Mesothelial cell of epicardium (in vitro differentiated cells): Measurements from ENCODE around the gene DMBT1. TPM values are rescaled to one million over a fixed set of nuclear protein-coding genes. Genes with fewer than 3 reads are reported as not detected.
A peak's percentile ranks its signal among the peaks of the same experiment; 100 is the strongest.

Experiments
- DNase-seq, 2 experiments: peaks; one replicate each; pipeline ENCODE4 v3.0.0; 2021; ENCODE audit warnings: low spot score in 2 of 2; ENCODE audit not compliant: unreplicated experiment in 2 of 2
- H3K27ac Mint-ChIP-seq: 2 replicates; pipeline ENCODE4 v1.8.0; 2021; ENCODE audit warnings: mixed read lengths
- H3K27me3 Mint-ChIP-seq: 2 replicates; pipeline ENCODE4 v1.8.0; 2021; ENCODE audit warnings: low read depth, mixed read lengths
- H3K36me3 Mint-ChIP-seq: 2 replicates; pipeline ENCODE4 v1.8.0; 2021; ENCODE audit warnings: mixed read lengths
- H3K4me1 Mint-ChIP-seq: 2 replicates; pipeline ENCODE4 v1.8.0; 2021; ENCODE audit warnings: mixed read lengths
- H3K4me3 Mint-ChIP-seq: 2 replicates; pipeline ENCODE4 v1.8.0; 2021; ENCODE audit warnings: mild to moderate bottlenecking, moderate library complexity, mixed read lengths
- H3K9me3 Mint-ChIP-seq: 2 replicates; pipeline ENCODE4 v1.8.0; 2021; ENCODE audit warnings: mixed read lengths
- CTCF ChIP-seq: fragments of 200-600 bp; sonication (generic); IDR thresholded peaks from one replicate; pipeline ENCODE4 v1.5.0; 2021; ENCODE audit warnings: antibody characterized with exemption; ENCODE audit not compliant: unreplicated experiment
- total RNA-seq: library from RNA; stranded (reverse); gene quantifications from 3 replicates; pipeline ENCODE4 v1.2.1, GENCODE V29; 2021

The DMBT1 gene
- total RNA-seq, 1 donor from 2014 or later = not detected

- H3K36me3 Mint-ChIP-seq = no peaks in the 10 kb centered on the region
- no peaks in the 10 kb centered on the region for H3K4me1 Mint-ChIP-seq
- no peak for DNase-seq
- H3K27me3 Mint-ChIP-seq = no peaks in the 10 kb centered on the region
- H3K9me3 Mint-ChIP-seq = no peaks in the 10 kb centered on the region
- TF ChIP-seq CTCF = no peak
- H3K4me3 Mint-ChIP-seq = no peak overlapping the region
- H3K27ac Mint-ChIP-seq = no peak overlapping the region
Measured at GRCh38 chr10:122516734-122517133, 43.8 kb upstream of the DMBT1 start.

- peaks cover 4% of the 10 kb centered on the region for H3K9me3 Mint-ChIP-seq
- no peak overlapping the region for H3K4me3 Mint-ChIP-seq
- DNase-seq = no peak
- no peaks in the 10 kb centered on the region for H3K4me1 Mint-ChIP-seq
- no peak overlapping the region for H3K27ac Mint-ChIP-seq
- H3K36me3 Mint-ChIP-seq = no peaks in the 10 kb centered on the region
- no peak for TF ChIP-seq CTCF
- H3K27me3 Mint-ChIP-seq = peaks cover 8% of the 10 kb centered on the region
Measured at GRCh38 chr10:122519144-122519543, 41.4 kb upstream of the DMBT1 start.

GRCh38 chr10:122519873-122520272, 40.7 kb upstream of the DMBT1 start:
- no peak for TF ChIP-seq CTCF
- H3K9me3 Mint-ChIP-seq = peaks cover 4% of the 10 kb centered on the region
- H3K27ac Mint-ChIP-seq = no peak overlapping the region
- H3K4me3 Mint-ChIP-seq = no peak overlapping the region
- H3K4me1 Mint-ChIP-seq = no peaks in the 10 kb centered on the region
- H3K36me3 Mint-ChIP-seq = no peaks in the 10 kb centered on the region
- no peak for DNase-seq
- H3K27me3 Mint-ChIP-seq = peaks cover 8% of the 10 kb centered on the region

- DNase-seq = no peak
- TF ChIP-seq CTCF = no peak
- Mint-ChIP-seq H3K9me3 (peaks cover 4% of the 10 kb centered on the region), H3K27ac (no peak overlapping the region), H3K27me3 (peaks cover 12% of the 10 kb centered on the region), H3K36me3 (no peaks in the 10 kb centered on the region), H3K4me1 (no peaks in the 10 kb centered on the region), H3K4me3 (no peak overlapping the region)
Measured at GRCh38 chr10:122521011-122521410, 39.5 kb upstream of the DMBT1 start.

- Mint-ChIP-seq H3K27ac (no peak overlapping the region), H3K27me3 (peaks cover 30% of the 10 kb centered on the region), H3K4me1 (no peaks in the 10 kb centered on the region), H3K36me3 (no peaks in the 10 kb centered on the region), H3K9me3 (peaks cover 4% of the 10 kb centered on the region), H3K4me3 (no peak overlapping the region)
- no peak for TF ChIP-seq CTCF
- no peak for DNase-seq
Measured at GRCh38 chr10:122524811-122525210, 35.7 kb upstream of the DMBT1 start.

GRCh38 chr10:122525788-122526187, 34.8 kb upstream of the DMBT1 start:
- H3K4me3 Mint-ChIP-seq = no peak overlapping the region
- DNase-seq = no peak
- no peak overlapping the region for H3K27ac Mint-ChIP-seq
- H3K9me3 Mint-ChIP-seq = peaks cover 4% of the 10 kb centered on the region
- TF ChIP-seq CTCF = peak; percentile 46
- H3K27me3 Mint-ChIP-seq = peaks cover 39% of the 10 kb centered on the region
- H3K36me3 Mint-ChIP-seq = no peaks in the 10 kb centered on the region
- H3K4me1 Mint-ChIP-seq = no peaks in the 10 kb centered on the region
